ENCODE data around the gene ZNF467.

Gene ZNF467, protein sequence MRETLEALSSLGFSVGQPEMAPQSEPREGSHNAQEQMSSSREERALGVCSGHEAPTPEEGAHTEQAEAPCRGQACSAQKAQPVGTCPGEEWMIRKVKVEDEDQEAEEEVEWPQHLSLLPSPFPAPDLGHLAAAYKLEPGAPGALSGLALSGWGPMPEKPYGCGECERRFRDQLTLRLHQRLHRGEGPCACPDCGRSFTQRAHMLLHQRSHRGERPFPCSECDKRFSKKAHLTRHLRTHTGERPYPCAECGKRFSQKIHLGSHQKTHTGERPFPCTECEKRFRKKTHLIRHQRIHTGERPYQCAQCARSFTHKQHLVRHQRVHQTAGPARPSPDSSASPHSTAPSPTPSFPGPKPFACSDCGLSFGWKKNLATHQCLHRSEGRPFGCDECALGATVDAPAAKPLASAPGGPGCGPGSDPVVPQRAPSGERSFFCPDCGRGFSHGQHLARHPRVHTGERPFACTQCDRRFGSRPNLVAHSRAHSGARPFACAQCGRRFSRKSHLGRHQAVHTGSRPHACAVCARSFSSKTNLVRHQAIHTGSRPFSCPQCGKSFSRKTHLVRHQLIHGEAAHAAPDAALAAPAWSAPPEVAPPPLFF

GRCh38 chr7:149773446-149774236, at the start of gene ZNF467:
Gene ZNF467 (minus strand): TSS chr7:149773588. CDS start chr7:149771032, 2,556 bp downstream.
- peak; percentile 60 to 61 for DNase-seq

DNA sequence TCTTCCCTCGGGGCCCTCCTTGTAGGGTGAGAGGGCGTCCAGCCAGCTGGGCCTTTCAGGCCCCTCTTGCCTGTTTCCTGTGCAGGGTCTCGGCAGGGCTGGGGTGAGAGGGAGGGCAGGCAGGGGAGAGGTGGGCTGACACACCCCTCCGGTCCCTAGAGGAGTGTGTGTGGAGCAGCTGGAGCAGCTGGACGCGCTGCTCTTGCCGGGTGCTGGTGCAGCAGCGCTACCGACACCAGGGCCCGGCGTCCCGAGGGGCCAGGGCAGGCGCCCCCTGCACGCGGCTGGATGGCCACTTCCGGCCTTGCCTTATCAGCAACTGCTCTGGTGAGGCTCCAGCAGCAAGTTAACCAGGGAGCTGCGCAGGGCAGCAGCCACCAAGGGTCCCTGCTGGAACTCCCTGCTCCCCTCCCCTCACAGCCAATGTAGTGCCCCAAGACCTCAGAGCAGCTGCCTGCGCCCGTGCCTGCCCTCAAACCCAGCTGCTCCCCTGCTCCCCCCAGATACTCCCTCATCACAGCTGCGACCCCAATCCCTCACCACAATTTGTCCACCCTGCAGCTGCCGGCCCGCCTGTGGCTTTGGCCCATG, 49.1 kb upstream of the ZNF467 start:
- no peak for DNase-seq

DNA sequence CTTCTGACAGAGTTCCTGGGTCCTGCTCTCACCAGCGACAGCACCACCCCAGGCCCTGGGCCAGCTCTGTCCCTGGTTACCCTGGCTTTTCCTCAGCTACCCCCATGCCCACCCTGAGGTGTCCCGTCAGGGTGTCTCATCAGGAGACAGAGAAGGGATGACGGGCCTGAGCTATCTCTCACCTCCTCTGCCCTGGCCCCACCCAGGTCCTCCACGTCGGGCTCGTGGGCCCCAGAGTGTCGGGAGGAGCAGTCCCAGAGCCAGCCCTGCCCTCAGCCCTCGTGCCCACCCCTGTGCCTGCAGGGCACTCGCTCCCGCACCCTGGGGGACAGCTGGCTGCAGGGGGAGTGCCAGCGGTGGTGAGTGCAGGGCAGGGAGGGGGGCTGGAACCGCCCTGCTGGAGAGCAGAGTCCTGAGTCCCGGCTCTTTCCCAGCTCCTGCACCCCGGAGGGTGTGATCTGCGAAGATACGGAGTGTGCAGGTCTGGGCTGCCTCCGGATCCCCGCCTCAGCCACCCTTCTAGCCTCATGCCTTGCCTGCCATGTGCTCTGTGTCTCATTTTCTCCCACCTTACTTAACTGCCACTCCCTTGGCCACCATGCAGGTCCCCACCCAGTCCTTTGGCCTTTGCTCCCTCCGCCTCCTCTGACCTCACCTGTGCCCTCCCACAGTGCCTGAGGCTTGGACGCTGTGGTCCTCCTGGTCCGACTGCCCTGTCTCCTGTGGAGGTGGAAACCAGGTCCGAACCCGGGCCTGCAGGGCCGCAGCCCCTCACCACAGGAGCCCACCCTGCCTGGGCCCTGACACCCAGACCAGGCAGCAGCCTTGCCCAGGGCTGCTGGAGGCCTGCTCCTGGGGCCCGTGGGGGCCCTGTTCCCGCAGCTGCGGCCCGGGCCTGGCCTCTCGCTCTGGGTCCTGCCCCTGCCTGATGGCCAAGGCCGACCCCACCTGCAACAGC, 48.1 kb upstream of the ZNF467 start:
- DNase-seq, result no peak

DNA sequence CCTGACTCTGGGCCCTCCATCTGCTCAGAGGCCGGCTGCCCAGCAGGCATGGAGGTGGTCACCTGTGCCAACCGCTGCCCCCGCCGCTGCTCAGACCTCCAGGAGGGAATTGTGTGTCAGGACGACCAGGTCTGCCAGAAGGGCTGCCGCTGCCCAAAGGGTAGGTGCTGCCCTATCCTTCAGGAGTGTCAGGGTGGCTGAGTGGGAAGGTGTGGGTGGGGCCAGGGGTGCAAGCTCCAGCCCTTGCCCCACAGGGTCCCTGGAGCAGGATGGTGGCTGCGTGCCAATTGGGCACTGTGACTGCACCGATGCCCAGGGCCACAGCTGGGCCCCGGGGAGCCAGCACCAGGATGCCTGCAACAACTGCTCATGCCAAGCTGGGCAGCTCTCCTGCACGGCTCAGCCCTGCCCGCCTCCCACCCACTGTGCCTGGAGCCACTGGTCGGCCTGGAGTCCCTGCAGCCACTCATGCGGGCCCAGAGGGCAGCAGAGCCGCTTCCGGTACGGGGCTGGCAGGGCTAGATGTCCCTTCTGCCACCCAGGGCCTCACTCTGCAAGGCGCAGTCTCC, 47.3 kb upstream of the ZNF467 start:
- DNase-seq, result no peak

GRCh38 chr7:149819961-149820340, 46.6 kb upstream of the ZNF467 start:
- DNase-seq, result no peak

DNA sequence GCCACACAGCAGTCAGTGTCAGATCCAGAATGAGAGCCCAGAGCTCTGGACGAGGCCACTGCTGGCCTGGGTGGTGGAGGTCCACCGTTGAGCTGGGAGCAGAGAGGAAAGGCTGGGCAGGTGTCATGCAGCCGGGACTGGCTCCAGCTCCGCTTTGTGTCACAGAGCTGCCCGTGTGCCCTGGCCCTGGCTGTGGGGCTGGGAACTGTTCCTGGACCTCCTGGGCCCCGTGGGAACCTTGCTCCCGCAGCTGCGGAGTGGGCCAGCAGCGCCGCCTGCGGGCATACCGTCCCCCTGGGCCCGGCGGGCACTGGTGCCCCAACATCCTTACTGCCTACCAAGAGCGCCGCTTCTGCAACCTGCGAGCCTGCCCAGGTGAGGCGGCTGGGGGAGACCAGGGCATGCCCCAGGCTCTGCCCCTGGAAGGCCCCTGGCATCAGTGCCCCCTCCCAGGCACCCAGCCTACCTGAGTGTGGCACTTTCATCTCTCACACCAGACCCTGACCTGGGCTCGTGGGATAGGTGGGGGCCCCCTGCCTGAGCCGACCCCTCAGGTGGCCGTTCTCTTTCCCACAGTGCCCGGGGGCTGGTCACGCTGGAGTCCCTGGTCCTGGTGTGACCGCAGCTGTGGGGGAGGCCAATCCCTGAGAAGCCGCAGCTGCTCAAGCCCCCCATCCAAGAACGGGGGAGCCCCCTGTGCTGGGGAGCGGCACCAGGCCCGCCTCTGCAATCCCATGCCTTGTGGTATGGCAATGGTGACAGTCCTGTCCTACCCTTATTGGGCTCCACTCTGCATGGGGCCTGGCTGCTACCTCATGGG, 46.0 kb upstream of the ZNF467 start:
- no peak for DNase-seq

- DNase-seq, result no peak
Measured at GRCh38 chr7:149818536-149818840, 45.1 kb upstream of the ZNF467 start.

GRCh38 chr7:149817836-149818535, 44.6 kb upstream of the ZNF467 start:
- no peak for DNase-seq

- no peak for DNase-seq
Measured at GRCh38 chr7:149817301-149817771, 43.9 kb upstream of the ZNF467 start.

DNA sequence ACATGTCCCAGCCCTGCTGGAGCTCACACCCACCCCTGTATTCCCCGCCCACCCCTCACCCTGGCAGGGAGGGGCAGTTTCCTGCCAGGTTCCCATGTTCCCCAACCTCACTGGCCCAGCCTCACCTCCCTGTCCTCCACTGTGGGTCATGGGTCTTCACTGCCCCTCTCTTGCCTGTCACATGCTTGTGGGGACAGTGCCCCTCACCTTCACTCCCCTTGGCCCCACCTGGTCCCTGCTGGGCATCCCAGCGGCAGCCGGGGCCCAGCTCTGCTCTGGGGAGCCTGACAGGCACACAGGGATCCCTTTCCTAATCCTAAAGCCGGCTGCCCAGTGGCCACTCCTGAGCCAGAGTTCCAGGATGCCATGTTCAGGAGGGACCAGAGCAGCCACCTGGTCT, 43.4 kb upstream of the ZNF467 start:
- DNase-seq, result no peak

GRCh38 chr7:149816267-149816751, 42.9 kb upstream of the ZNF467 start:
- no peak for DNase-seq

DNA sequence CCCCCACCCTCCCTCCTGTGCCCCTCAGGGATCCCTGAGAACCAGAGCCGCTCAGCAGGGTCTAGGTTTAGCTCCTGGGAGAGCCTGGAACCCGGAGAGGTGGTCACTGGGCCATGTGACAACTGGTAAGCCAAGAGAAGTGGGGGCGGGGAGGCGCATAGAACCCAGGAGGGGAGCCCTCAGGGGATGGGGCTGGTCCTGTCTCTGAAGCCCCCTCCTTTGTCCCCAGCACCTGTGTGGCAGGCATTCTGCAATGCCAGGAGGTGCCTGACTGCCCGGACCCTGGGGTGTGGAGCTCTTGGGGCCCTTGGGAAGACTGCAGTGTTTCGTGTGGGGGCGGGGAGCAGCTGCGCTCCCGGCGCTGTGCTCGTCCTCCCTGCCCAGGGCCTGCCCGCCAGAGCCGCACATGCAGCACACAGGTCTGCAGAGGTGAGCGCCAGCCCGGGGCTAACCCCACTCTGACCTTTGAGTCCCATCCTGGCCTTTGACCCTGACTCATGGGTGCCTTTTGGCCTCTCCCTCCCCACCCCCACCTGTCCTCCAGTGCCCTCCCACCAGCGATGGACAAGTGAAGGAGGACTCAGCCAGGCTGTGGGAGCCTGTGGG, 42.4 kb upstream of the ZNF467 start:
- DNase-seq, result no peak

DNA sequence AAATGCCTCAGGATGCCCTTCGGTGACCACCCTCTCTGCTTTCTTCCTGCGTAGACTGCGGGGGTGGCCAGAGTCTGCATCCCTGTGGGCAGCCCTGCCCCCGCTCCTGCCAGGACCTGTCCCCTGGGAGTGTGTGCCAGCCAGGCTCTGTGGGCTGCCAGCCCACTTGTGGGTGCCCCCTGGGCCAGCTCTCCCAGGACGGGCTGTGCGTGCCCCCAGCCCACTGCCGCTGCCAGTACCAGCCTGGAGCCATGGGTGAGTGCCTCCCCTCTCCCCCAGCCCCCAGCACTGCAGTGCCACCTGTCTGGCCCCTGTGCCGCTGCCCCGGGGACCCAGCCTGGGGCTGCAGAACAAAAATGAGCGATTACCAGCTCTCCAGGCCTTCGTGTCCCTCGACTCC, 41.7 kb upstream of the ZNF467 start:
- no peak for DNase-seq

- DNase-seq, result no peak
Measured at GRCh38 chr7:149814494-149814893, 41.1 kb upstream of the ZNF467 start.

GRCh38 chr7:149813254-149814035, 40.1 kb upstream of the ZNF467 start:
- DNase-seq, result no peak

- no peak for DNase-seq
Measured at GRCh38 chr7:149811831-149812490, 38.6 kb upstream of the ZNF467 start.

DNA sequence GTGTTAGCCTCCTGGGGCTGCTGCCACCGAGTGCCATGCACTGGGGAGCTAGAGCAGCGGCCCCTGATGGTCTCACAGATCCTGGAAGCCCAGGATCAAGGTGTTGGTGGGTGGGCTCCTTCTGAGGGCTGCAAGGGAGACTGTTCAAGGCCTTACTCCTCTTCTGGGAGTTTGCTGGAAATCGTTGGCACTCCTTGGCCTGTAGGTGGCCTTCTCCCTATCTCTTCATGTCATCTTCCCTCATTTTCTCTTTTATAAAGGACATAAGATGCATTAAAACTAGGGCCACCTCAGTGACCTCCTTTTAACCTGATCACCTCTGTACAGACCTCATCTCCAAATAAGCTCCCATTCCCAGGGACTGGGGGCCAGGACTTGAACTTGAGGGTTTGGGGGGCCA, 37.8 kb upstream of the ZNF467 start:
- no peak for DNase-seq

DNA sequence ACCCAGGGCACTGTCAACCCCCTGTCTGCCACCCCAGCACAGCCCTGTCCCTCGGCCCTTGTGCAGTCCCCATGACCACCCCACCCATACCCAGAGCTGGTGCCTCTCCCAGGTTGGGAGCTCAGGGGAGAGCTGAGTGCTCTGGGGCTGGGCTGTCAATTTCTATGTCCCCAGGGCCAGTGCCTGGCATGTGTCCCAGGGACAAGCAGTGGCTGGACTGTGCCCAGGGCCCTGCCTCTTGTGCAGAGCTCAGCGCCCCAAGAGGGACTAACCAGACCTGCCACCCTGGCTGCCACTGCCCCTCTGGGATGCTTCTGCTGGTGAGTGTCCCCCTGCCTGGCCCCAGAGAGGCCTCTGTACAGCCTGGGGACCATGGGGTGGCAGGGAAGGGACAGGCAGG, 35.8 kb upstream of the ZNF467 start:
- no peak for DNase-seq
